Measurements from ENCODE around the gene KLHDC4.
"Not testable (repeated sequence)": the region's sequence is repeated elsewhere in the genome, so short reads cannot be mapped to it uniquely, and the experiment has no call there.

KLHDC4 gene

DNA sequence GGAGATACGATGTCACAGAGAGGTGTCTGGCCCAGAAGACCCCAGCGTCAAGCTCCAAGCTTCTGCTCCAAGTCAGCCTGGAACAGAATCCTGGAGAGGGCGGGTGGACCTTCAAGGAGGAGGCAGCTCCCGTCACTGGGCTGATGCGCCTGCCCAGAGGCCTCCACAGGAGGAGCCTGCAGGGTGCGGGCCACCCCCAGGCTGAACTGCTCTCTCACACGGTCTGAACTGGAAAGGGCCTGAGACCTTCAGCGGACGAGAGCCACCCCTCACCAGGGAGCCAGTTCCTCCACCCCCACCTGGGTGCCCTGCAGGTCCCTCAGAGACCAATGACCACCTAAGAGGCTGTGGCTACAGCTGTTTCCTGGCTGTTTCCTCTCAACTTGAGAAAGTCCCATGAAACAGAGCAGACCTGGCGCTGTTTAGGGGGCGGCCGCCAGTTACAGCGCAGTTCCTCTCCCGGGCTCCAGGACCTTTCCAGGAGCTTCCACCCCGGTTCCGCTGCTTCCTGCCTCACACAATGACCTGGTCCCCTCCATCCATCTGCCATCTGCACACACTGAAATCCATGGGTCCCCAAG, 36.0 kb upstream of the KLHDC4 start:
- Histone ChIP-seq H3K9me3 (ENCODE audit: control insufficient read depth in 1 of 2, low read length in 2 of 2) (no peaks in the 10 kb centered on the region), H3K4me3 (ENCODE audit: low read depth in 1 of 2, low read length in 2 of 2) (no peak overlapping the region), H3K27me3 (ENCODE audit: low read depth, low read length) (no peaks in the 10 kb centered on the region), H3K27ac (ENCODE audit: low read length) (no peak overlapping the region), H3K4me1 (ENCODE audit: control insufficient read depth in 1 of 2, insufficient read depth in 2 of 2, low read length in 2 of 2) (peaks cover under 1 to 7% of the 10 kb centered on the region in 2 donors), H3K36me3 (ENCODE audit: control insufficient read depth in 1 of 2, insufficient read depth in 2 of 2, low read length in 2 of 2) (no peaks in the 10 kb centered on the region)

GRCh38 chr16:87800497-87800896, 34.7 kb upstream of the KLHDC4 start:
- Histone ChIP-seq H3K9me3 (ENCODE audit: control insufficient read depth in 1 of 2, low read length in 2 of 2) (no peaks in the 10 kb centered on the region), H3K4me1 (ENCODE audit: control insufficient read depth in 1 of 2, insufficient read depth in 2 of 2, low read length in 2 of 2) (no peaks in the 10 kb centered on the region)

GRCh38 chr16:87795336-87795735, 29.6 kb upstream of the KLHDC4 start:
- Histone ChIP-seq H3K27me3 (ENCODE audit: low read depth, low read length) (no peaks in the 10 kb centered on the region), H3K36me3 (ENCODE audit: control insufficient read depth in 1 of 2, insufficient read depth in 2 of 2, low read length in 2 of 2) (no peaks in the 10 kb centered on the region), H3K4me3 (ENCODE audit: low read depth in 1 of 2, low read length in 2 of 2) (no peak overlapping the region), H3K4me1 (ENCODE audit: control insufficient read depth in 1 of 2, insufficient read depth in 2 of 2, low read length in 2 of 2) (no peaks in the 10 kb centered on the region), H3K27ac (ENCODE audit: low read length) (no peak overlapping the region), H3K9me3 (ENCODE audit: control insufficient read depth in 1 of 2, low read length in 2 of 2) (no peaks in the 10 kb centered on the region)

More at GRCh38 chr16:87800497-87800896, 34.7 kb upstream of the KLHDC4 start:
- H3K27ac ChIP-seq (ENCODE audit: low read length) = no peak overlapping the region
- H3K36me3 ChIP-seq (ENCODE audit: control insufficient read depth in 1 of 2, insufficient read depth in 2 of 2, low read length in 2 of 2) = no peaks in the 10 kb centered on the region
- H3K4me3 ChIP-seq (ENCODE audit: low read depth in 1 of 2, low read length in 2 of 2) = no peak overlapping the region
- no peaks in the 10 kb centered on the region for H3K27me3 ChIP-seq (ENCODE audit: low read depth, low read length)

DNA sequence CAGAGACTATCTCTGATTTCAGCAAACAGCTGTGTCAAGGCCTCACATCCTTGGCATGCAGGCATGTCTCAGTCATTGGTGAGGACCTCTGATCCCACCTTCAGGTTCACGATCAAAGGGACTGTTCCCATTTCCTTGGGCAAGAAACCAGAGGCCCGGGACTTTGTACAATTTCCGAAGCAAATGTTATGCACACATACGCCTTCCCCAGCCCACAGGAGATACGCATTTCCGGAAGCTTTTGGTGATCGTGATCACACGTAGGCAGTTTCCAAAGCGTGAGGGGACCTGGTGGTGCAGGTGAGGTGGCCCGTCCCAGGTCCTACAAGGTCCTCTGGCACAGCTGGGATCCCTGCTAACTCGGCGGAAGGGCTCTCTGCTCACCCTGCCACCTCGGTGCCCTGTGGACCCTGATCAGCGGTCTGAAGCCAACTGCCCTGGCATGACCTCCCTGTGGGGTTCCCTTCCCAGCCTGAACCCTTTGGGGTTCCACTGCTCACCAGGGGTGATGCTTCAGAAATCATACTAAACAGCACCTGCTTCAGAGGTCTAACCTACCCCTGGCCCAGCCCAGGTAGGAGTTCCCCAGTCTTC, 28.8 kb upstream of the KLHDC4 start:
- no peaks in the 10 kb centered on the region for H3K36me3 ChIP-seq (ENCODE audit: control insufficient read depth in 1 of 2, insufficient read depth in 2 of 2, low read length in 2 of 2)
- H3K4me1 ChIP-seq (ENCODE audit: control insufficient read depth in 1 of 2, insufficient read depth in 2 of 2, low read length in 2 of 2) = no peaks in the 10 kb centered on the region
- no peak overlapping the region for H3K27ac ChIP-seq (ENCODE audit: low read length)
- no peak overlapping the region for H3K4me3 ChIP-seq (ENCODE audit: low read depth in 1 of 2, low read length in 2 of 2)
- no peaks in the 10 kb centered on the region for H3K27me3 ChIP-seq (ENCODE audit: low read depth, low read length)
- no peaks in the 10 kb centered on the region for H3K9me3 ChIP-seq (ENCODE audit: control insufficient read depth in 1 of 2, low read length in 2 of 2)

- Histone ChIP-seq H3K27ac (ENCODE audit: low read length) (no peak overlapping the region), H3K9me3 (ENCODE audit: control insufficient read depth in 1 of 2, low read length in 2 of 2) (no peaks in the 10 kb centered on the region), H3K4me3 (ENCODE audit: low read depth in 1 of 2, low read length in 2 of 2) (no peak overlapping the region), H3K36me3 (ENCODE audit: control insufficient read depth in 1 of 2, insufficient read depth in 2 of 2, low read length in 2 of 2) (no peaks in the 10 kb centered on the region), H3K27me3 (ENCODE audit: low read depth, low read length) (no peaks in the 10 kb centered on the region), H3K4me1 (ENCODE audit: control insufficient read depth in 1 of 2, insufficient read depth in 2 of 2, low read length in 2 of 2) (no peaks in the 10 kb centered on the region)
These were observed 26.4 kb upstream of the KLHDC4 start for GRCh38 chr16:87792205-87792565.

DNA sequence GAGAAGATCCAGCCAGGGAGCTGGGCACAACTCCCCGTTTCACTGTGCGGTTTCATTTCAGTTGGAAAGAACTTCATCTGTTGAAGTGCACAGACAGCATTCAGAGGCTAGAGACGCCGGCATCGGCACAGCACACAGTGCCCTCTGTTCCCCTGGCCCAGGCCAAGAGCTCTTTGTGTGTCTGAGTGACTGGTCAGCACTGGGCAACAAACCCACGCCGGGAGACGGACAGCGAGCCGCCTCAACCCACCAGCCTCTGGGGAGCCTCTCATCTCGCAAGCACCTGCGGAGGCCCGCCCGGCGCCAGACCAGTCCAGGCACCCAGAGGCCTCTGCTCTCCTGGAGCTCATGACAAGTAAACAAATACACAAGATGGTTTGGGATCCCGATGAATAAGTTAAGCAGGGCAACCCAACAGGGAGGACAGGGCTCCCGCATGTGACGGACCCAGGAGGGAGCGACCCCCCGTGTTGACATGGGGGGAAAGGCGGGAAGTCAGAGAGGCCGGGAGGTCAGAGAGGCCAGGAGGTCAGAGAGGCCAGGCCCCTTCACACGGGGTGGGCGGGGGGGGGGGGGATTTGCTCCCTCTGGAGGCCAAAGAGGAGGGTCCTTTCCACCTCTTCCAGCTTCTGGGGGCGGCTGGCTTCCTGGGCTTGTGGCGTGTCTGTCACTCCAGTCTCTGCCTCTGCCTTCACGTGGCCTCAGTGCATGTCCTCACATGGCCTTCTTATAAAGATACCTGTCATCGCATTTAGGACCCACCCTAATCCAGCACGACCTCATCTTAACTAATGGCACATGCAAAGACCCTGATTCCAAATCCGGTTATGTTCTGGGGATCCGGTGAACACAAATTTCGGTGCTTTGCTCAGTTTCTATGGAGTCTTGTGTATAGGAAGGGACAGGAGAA, 25.8 kb upstream of the KLHDC4 start:
- H3K4me1 ChIP-seq (ENCODE audit: control insufficient read depth in 1 of 2, insufficient read depth in 2 of 2, low read length in 2 of 2) = no peaks in the 10 kb centered on the region
- H3K36me3 ChIP-seq (ENCODE audit: control insufficient read depth in 1 of 2, insufficient read depth in 2 of 2, low read length in 2 of 2) = no peaks in the 10 kb centered on the region
- H3K27ac ChIP-seq (ENCODE audit: low read length) = no peak overlapping the region
- no peaks in the 10 kb centered on the region for H3K9me3 ChIP-seq (ENCODE audit: control insufficient read depth in 1 of 2, low read length in 2 of 2)
- no peaks in the 10 kb centered on the region for H3K27me3 ChIP-seq (ENCODE audit: low read depth, low read length)
- H3K4me3 ChIP-seq (ENCODE audit: low read depth in 1 of 2, low read length in 2 of 2) = no peak overlapping the region

DNA sequence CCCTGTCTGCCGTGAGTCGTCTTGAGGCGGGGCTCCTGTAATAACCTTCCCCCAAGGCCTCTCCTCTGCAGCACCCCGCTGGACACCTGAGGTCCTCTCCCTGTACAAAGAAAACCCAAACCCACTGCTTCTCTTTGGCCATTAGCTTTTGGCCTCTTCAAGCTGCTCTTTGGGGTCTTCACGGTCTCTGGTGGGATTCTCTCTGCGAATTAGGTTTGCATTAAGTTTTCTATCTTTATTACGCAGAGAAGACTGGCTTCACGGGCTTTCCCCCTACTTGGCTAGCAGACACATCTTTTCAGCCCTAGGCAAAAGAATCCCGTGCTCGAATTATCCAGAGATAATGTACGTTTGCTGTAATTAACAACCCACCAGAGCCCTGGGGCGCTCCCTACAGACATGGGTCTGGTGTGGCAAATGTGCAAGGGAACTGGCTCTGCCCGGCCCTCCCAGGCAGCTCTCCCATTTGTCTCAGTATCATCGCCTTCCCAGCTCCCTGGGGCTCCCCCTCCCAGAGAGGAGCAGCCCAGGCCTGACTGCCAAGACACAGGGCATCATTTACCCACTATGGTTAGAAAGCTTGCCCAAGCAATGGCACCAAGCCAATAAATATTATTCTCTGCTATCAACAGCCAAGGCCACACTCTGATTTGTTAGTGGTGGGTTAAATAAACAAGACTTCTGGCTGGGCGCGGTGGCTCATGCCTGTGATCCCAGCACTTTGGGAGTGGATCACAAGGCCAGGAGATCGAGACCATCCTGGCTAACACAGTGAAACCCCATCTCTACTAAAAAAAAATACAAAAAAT, 24.7 kb upstream of the KLHDC4 start:
- Histone ChIP-seq H3K4me1 (ENCODE audit: control insufficient read depth in 1 of 2, insufficient read depth in 2 of 2, low read length in 2 of 2) (no peaks in the 10 kb centered on the region), H3K27ac (ENCODE audit: low read length) (no peak overlapping the region), H3K4me3 (ENCODE audit: low read depth in 1 of 2, low read length in 2 of 2) (no peak overlapping the region), H3K9me3 (ENCODE audit: control insufficient read depth in 1 of 2, low read length in 2 of 2) (no peaks in the 10 kb centered on the region), H3K36me3 (ENCODE audit: control insufficient read depth in 1 of 2, insufficient read depth in 2 of 2, low read length in 2 of 2) (no peaks in the 10 kb centered on the region), H3K27me3 (ENCODE audit: low read depth, low read length) (no peaks in the 10 kb centered on the region)

GRCh38 chr16:87789437-87790291, 23.9 kb upstream of the KLHDC4 start:
- Histone ChIP-seq H3K4me1 (ENCODE audit: control insufficient read depth in 1 of 2, insufficient read depth in 2 of 2, low read length in 2 of 2) (no peaks in the 10 kb centered on the region), H3K36me3 (ENCODE audit: control insufficient read depth in 1 of 2, insufficient read depth in 2 of 2, low read length in 2 of 2) (no peaks in the 10 kb centered on the region), H3K4me3 (ENCODE audit: low read depth in 1 of 2, low read length in 2 of 2) (no peak overlapping the region), H3K27ac (ENCODE audit: low read length) (no peak overlapping the region), H3K27me3 (ENCODE audit: low read depth, low read length) (no peaks in the 10 kb centered on the region), H3K9me3 (ENCODE audit: control insufficient read depth in 1 of 2, low read length in 2 of 2) (no peaks in the 10 kb centered on the region)

- H3K27me3 ChIP-seq (ENCODE audit: low read depth, low read length); H3K4me1 ChIP-seq (ENCODE audit: control insufficient read depth in 1 of 2, insufficient read depth in 2 of 2, low read length in 2 of 2); H3K4me3 ChIP-seq (ENCODE audit: low read depth in 1 of 2, low read length in 2 of 2); H3K36me3 ChIP-seq (ENCODE audit: control insufficient read depth in 1 of 2, insufficient read depth in 2 of 2, low read length in 2 of 2); H3K27ac ChIP-seq (ENCODE audit: low read length); H3K9me3 ChIP-seq (ENCODE audit: control insufficient read depth in 1 of 2, low read length in 2 of 2): not testable (repeated sequence)
These were observed 23.1 kb upstream of the KLHDC4 start for GRCh38 chr16:87788730-87789436.

- H3K27ac ChIP-seq (ENCODE audit: low read length); H3K4me1 ChIP-seq (ENCODE audit: control insufficient read depth in 1 of 2, insufficient read depth in 2 of 2, low read length in 2 of 2); H3K4me3 ChIP-seq (ENCODE audit: low read depth in 1 of 2, low read length in 2 of 2); H3K9me3 ChIP-seq (ENCODE audit: control insufficient read depth in 1 of 2, low read length in 2 of 2); H3K27me3 ChIP-seq (ENCODE audit: low read depth, low read length); H3K36me3 ChIP-seq (ENCODE audit: control insufficient read depth in 1 of 2, insufficient read depth in 2 of 2, low read length in 2 of 2): not testable (repeated sequence)
These were observed 21.8 kb upstream of the KLHDC4 start for GRCh38 chr16:87787451-87788091.
